HepG2 (cell line): ENCODE data around the gene GUCY1A1. TPM values are rescaled to one million over a fixed set of nuclear protein-coding genes. Genes with fewer than 3 reads are reported as not detected.

Experiments
- ATAC-seq: fragments of 200-7000 bp; cut with Tn5 transposase; 3 replicates; pipeline ENCODE4 v1.9.1; 2020; ENCODE audit warnings: mild to moderate bottlenecking, moderate library complexity
- BruUV-seq: library from RNA; stranded (reverse); fragments of 400-500 nt; replicated peaks from 2 replicates; lab custom pipeline; 2021; lab: Mats Ljungman, UMichigan
- CTCF ChIA-PET: fragments of 300-600 bp; formaldehyde crosslinking; extraction: SDS; loops from one replicate; lab custom pipeline; 2021; ENCODE audit warnings: low total read pairs, inconsistent platforms, low intra/inter-chr PET ratio; lab: Yijun Ruan, JAX
- POLR2A ChIA-PET: fragments of 350-600 bp; sonication (Branson Sonifier 250); formaldehyde crosslinking; loops from one replicate; lab custom pipeline; 2020; ENCODE audit warnings: antibody characterized with exemption, inconsistent platforms; lab: Yijun Ruan, JAX
- DNase-seq: peaks from one replicate; pipeline ENCODE4 v3.0.0-alpha.2; 2015; ENCODE audit warnings: low spot score
- FAIRE-seq: peaks from 3 replicates; lab custom pipeline; 2011; peaks lifted over from hg19 to GRCh38; lab: Jason Lieb, UNC
- H2AFZ ChIP-seq: one replicate; pipeline ENCODE4 v1.6.1; 2011; ENCODE audit warnings: low read length, inconsistent platforms
- H3K27ac ChIP-seq: fragments of 300-600 bp; 3 replicates; pipeline ENCODE4 v1.8.0; 2011; ENCODE audit warnings: mixed run types, mild to moderate bottlenecking, mixed read lengths, low read length, inconsistent platforms; ENCODE audit not compliant: insufficient read depth; ENCODE audit errors: extremely low read length
- H3K27me3 ChIP-seq, 2 experiments: fragments of 200-600 bp in 1 of 2; 2 replicates in 1 of 2; 3 replicates in 1 of 2; pipeline versions ENCODE4 v1.6.0 to v1.8.0; 2011; ENCODE audit warnings: low read length in 2 of 2, mild to moderate bottlenecking in 2 of 2, moderate library complexity in 2 of 2, inconsistent platforms in 1 of 2; ENCODE audit not compliant: insufficient read depth in 2 of 2, control insufficient read depth in 1 of 2
- H3K36me3 ChIP-seq, 2 experiments: fragments of 200-600 bp in 1 of 2; replicated peaks in 1 of 2; 2 replicates in 1 of 2; 3 replicates in 1 of 2; pipeline versions ENCODE4 v1.5.1 to v1.8.0; 2011; ENCODE audit warnings: low read length in 2 of 2, inconsistent platforms in 1 of 2; ENCODE audit not compliant: insufficient read depth in 2 of 2, control insufficient read depth in 1 of 2
- H3K4me1 ChIP-seq: 2 replicates; pipeline ENCODE4 v1.5.1; 2012; ENCODE audit warnings: low read length, inconsistent platforms; ENCODE audit not compliant: insufficient read depth
- H3K4me2 ChIP-seq: 2 replicates; pipeline ENCODE4 v1.6.0; 2011; ENCODE audit warnings: low read depth, low read length, inconsistent platforms
- H3K4me3 ChIP-seq, 3 experiments: fragments of 200-600 bp in 1 of 3; sonication (generic), shearing (Covaris generic) in 1 of 3; replicated peaks in 1 of 3; 2 replicates each; pipeline ENCODE4 v1.5.1; 2011 to 2016; ENCODE audit warnings: low read length in 3 of 3, inconsistent platforms in 2 of 3, low read depth in 2 of 3, mild to moderate bottlenecking in 2 of 3, control low read depth in 1 of 3, mixed read lengths in 1 of 3; ENCODE audit not compliant: insufficient read depth in 1 of 3
- H3K79me2 ChIP-seq: one replicate; pipeline ENCODE4 v1.6.1; 2011; ENCODE audit warnings: low read length, inconsistent platforms; ENCODE audit not compliant: insufficient read depth
- H3K9ac ChIP-seq: 2 replicates; pipeline ENCODE4 v1.6.0; 2011; ENCODE audit warnings: mild to moderate bottlenecking, low read depth, low read length, inconsistent platforms; ENCODE audit not compliant: insufficient read depth
- H3K9me3 ChIP-seq: 2 replicates; pipeline ENCODE4 v1.5.1; 2012; ENCODE audit warnings: mild to moderate bottlenecking, low read length
- H4K20me1 ChIP-seq: 2 replicates; pipeline ENCODE4 v1.6.0; 2011; ENCODE audit warnings: inconsistent platforms, mild to moderate bottlenecking, low read length, moderate library complexity; ENCODE audit not compliant: insufficient read depth
- ARID5B ChIP-seq: IDR thresholded peaks from 2 replicates; pipeline ENCODE4 v1.4.0; 2020; ENCODE audit warnings: mild to moderate bottlenecking, missing genetic modification reagents
- ATRX ChIP-seq: sonication (generic); formaldehyde crosslinking; IDR thresholded peaks from 2 replicates; pipeline ENCODE4 v1.4.0; 2020; ENCODE audit warnings: missing genetic modification reagents, borderline replicate concordance
- BCL6 ChIP-seq: IDR thresholded peaks from 2 replicates; pipeline ENCODE4 v1.6.1; 2016; ENCODE audit warnings: missing genetic modification reagents, missing compliant biosample characterization
- BHLHE40 ChIP-seq: IDR thresholded peaks from 2 replicates; pipeline ENCODE4 v1.6.1; 2011; ENCODE audit warnings: low read length, improper control_type of control experiment
- GATA4 ChIP-seq: sonication (generic); IDR thresholded peaks from 2 replicates; pipeline ENCODE4 v1.6.1; 2016; ENCODE audit warnings: antibody characterized with exemption, low read depth, borderline replicate concordance
- GTF2F1 ChIP-seq: fragments of 150-350 bp; IDR thresholded peaks from 2 replicates; pipeline ENCODE4 v1.6.1; 2014; ENCODE audit warnings: low read length
- MEF2D ChIP-seq: sonication (generic); formaldehyde crosslinking; IDR thresholded peaks from 2 replicates; pipeline ENCODE4 v1.5.1; 2020; ENCODE audit warnings: mild to moderate bottlenecking, missing genetic modification reagents
- MTF2 ChIP-seq: sonication (generic); formaldehyde crosslinking; IDR thresholded peaks from 2 replicates; pipeline ENCODE4 v1.5.0; 2020; ENCODE audit warnings: missing genetic modification reagents, borderline replicate concordance
- NCOR1 ChIP-seq: fragments of 200-600 bp; sonication (generic); IDR thresholded peaks from 2 replicates; pipeline ENCODE4 v1.7.0; 2017; ENCODE audit warnings: antibody characterized with exemption, low read length, borderline replicate concordance
- NFIC ChIP-seq: IDR thresholded peaks from 2 replicates; pipeline ENCODE4 v1.6.1; 2012; ENCODE audit warnings: mild to moderate bottlenecking, low read length, inconsistent platforms
- NRL ChIP-seq: sonication (generic); formaldehyde crosslinking; IDR thresholded peaks from 2 replicates; pipeline ENCODE4 v1.5.0; 2020; ENCODE audit warnings: missing genetic modification reagents, mild to moderate bottlenecking, moderate library complexity, borderline replicate concordance
- PAX8 ChIP-seq: sonication (generic); formaldehyde crosslinking; IDR thresholded peaks from 2 replicates; pipeline ENCODE4 v1.8.0; 2022; ENCODE audit warnings: mild to moderate bottlenecking, missing genetic modification reagents, borderline replicate concordance
- RXRA ChIP-seq: sonication (generic); formaldehyde crosslinking; IDR thresholded peaks from 2 replicates; pipeline ENCODE4 v1.5.1; 2020; ENCODE audit warnings: missing genetic modification reagents
- SCMH1 ChIP-seq: sonication (generic); formaldehyde crosslinking; IDR thresholded peaks from 2 replicates; pipeline ENCODE4 v1.9.0; 2021; ENCODE audit warnings: missing genetic modification reagents, mild to moderate bottlenecking, borderline replicate concordance
- STAT5B ChIP-seq: sonication (generic); formaldehyde crosslinking; IDR thresholded peaks from 2 replicates; pipeline ENCODE4 v1.4.0; 2020; ENCODE audit warnings: missing genetic modification reagents
- TAF1 ChIP-seq: sonication (generic); formaldehyde crosslinking; IDR thresholded peaks from 2 replicates; pipeline ENCODE4 v1.4.0; 2020; ENCODE audit warnings: missing genetic modification reagents
- XBP1 ChIP-seq: sonication (generic); formaldehyde crosslinking; IDR thresholded peaks from 2 replicates; pipeline ENCODE4 v1.5.0; 2020; ENCODE audit warnings: missing genetic modification reagents
- ZEB1 ChIP-seq: IDR thresholded peaks from 2 replicates; pipeline ENCODE4 v1.6.1; 2012; ENCODE audit warnings: mild to moderate bottlenecking, low read depth, inconsistent platforms; ENCODE audit not compliant: insufficient replicate concordance
- ZNF251 ChIP-seq: sonication (generic); formaldehyde crosslinking; IDR thresholded peaks from 2 replicates; pipeline ENCODE4 v1.9.0; 2021; ENCODE audit warnings: mild to moderate bottlenecking, missing genetic modification reagents
- ZNF564 ChIP-seq: sonication (generic); formaldehyde crosslinking; IDR thresholded peaks from 2 replicates; pipeline ENCODE4 v1.8.1; 2023; ENCODE audit warnings: mild to moderate bottlenecking, missing genetic modification reagents
- WGBS: methylation state at CpG from one replicate; pipeline ENCODE4 v1.1.6; 2017; ENCODE audit warnings: low lambda C conversion rate; 5-methylcytosine and 5-hydroxymethylcytosine counted together
- in situ Hi-C: cut with HindIII; loops from 2 replicates; pipeline ENCODE4 v1.10.0; 2017; ENCODE audit warnings: low pct_unique_long_range_greater_than_20kb; ENCODE audit not compliant: extremely low pct_ligation_motif_present
- intact Hi-C: fragments of 100-400 bp; cut with micrococcal nuclease; formaldehyde crosslinking; loops from one replicate; pipeline ENCODE4 v1.10.0; 2022; ENCODE audit not compliant: unreplicated experiment
- polyA plus RNA-seq, 8 experiments: library from polyadenylated mRNA; depleted of rRNA in 3 of 8; stranded (reverse) in 7 of 8; unstranded in 1 of 8; fragments of >200 nt; fragmentation: Illumina TruSeq in 4 of 8; extraction: Trizol in 4 of 8; gene quantifications; 2 replicates each; pipeline versions ENCODE4 v1.2.1 to v1.2.3, GENCODE V29; 2011 to 2016; ENCODE audit warnings: low read depth in 4 of 8, missing spikeins in 1 of 8, mixed read lengths in 1 of 8; ENCODE audit not compliant: insufficient read depth in 1 of 8
- total RNA-seq, 5 experiments: library from RNA; depleted of rRNA; stranded (reverse); fragments of >200 nt; fragmentation: Illumina TruSeq; extraction: Trizol; gene quantifications; 2 replicates each; pipeline ENCODE4 v1.2.3, GENCODE V29; 2016; ENCODE audit warnings: low read depth in 1 of 5
- TF ChIP-seq, protein P1 (sequence below): sonication (generic); formaldehyde crosslinking; IDR thresholded peaks from 2 replicates; pipeline ENCODE4 v1.8.0; 2023; ENCODE audit warnings: mild to moderate bottlenecking, missing genetic modification reagents

Gene GUCY1A1
- total and polyA plus RNA-seq, 2 of the 13 experiments (the other 11 are each of a cell fraction or from before 2014, with no cell fraction given) = not detected

- intact Hi-C loops = no loop called here
- Histone ChIP-seq H2AFZ (no peak overlapping the region), H3K9me3 (no peaks in the 10 kb centered on the region)
These were observed 23.6 kb upstream of the GUCY1A1 start for GRCh38 chr4:155643087-155643486.

DNA sequence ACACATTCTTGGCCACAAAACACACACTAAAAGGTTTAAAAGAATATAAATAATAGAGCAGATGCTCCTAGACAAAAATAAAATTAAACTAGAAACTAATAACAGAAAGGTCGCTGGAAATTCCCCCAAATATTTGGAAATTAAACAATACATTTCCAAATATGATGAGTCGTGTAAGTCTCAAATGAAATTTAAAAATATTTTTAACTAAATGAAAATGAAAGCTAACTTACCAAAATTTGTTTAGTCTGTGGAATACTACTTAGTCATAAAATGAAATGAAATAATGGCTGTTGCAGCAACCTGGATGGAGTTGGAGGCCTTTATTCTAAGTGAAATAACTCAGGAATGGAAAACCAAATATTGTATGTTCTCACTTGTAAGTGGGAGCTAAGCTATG is 20.6 kb upstream of the GUCY1A1 start:
- BruUV-seq = no TSS peak
- POLR2A ChIA-PET = no interaction called here
- CTCF ChIA-PET = no interaction called here
- H3K4me3 ChIP-seq = no peak overlapping the region
- no peaks in the 10 kb centered on the region for H3K9me3 ChIP-seq
- no peak for ATAC-seq
- H3K27ac ChIP-seq = no peak overlapping the region
- no peak for FAIRE-seq
- intact Hi-C loops (no loop called here), in situ Hi-C loops (no loop called here)
- TF ChIP-seq TAF1 (no peak), NCOR1 (no peak), BHLHE40 (no peak), BCL6 (CRISPR knock-in tag) (no peak), SCMH1 (CRISPR knock-in tag) (no peak), ZNF251 (CRISPR knock-in tag) (no peak), GATA4 (no peak), ARID5B (CRISPR knock-in tag) (no peak), RXRA (CRISPR knock-in tag) (no peak), STAT5B (CRISPR knock-in tag) (no peak), GTF2F1 (no peak)
- no peaks in the 10 kb centered on the region for H3K27me3 ChIP-seq
- H3K4me1 ChIP-seq = no peaks in the 10 kb centered on the region
- DNase-seq = no peak
- WGBS = 2% methylated on average over 2 of the region's 2 CpGs
- H3K79me2 ChIP-seq = no peaks in the 10 kb centered on the region
- no peak overlapping the region for H3K4me2 ChIP-seq
- no peak overlapping the region for H3K9ac ChIP-seq
- H3K36me3 ChIP-seq = no peaks in the 10 kb centered on the region
- H4K20me1 ChIP-seq = no peaks in the 10 kb centered on the region
- no peak overlapping the region for H2AFZ ChIP-seq

More at GRCh38 chr4:155643087-155643486, 23.6 kb upstream of the GUCY1A1 start:
- ChIA-PET CTCF (no interaction called here), POLR2A (no interaction called here)
- in situ Hi-C loops = no loop called here
- Histone ChIP-seq H3K79me2 (no peaks in the 10 kb centered on the region), H4K20me1 (no peaks in the 10 kb centered on the region), H3K4me1 (no peaks in the 10 kb centered on the region), H3K9ac (no peak overlapping the region), H3K27me3 (no peaks in the 10 kb centered on the region), H3K4me3 (no peak overlapping the region), H3K4me2 (no peak overlapping the region), H3K36me3 (no peaks in the 10 kb centered on the region), H3K27ac (no peak overlapping the region)
- no peak for ATAC-seq
- WGBS = 0% methylated on average over 1 of the region's 1 CpG
- no peak for DNase-seq
- BruUV-seq = no TSS peak
- no peak for TF ChIP-seq ZEB1
- no peak for TF ChIP-seq MTF2
- TF ChIP-seq MEF2D (CRISPR knock-in tag) = no peak
- TF ChIP-seq PAX8 (CRISPR knock-in tag) = no peak
- TF ChIP-seq XBP1 (CRISPR knock-in tag) = no peak
- TF ChIP-seq ZNF564 (CRISPR knock-in tag) = no peak
- TF ChIP-seq, protein P1, sequence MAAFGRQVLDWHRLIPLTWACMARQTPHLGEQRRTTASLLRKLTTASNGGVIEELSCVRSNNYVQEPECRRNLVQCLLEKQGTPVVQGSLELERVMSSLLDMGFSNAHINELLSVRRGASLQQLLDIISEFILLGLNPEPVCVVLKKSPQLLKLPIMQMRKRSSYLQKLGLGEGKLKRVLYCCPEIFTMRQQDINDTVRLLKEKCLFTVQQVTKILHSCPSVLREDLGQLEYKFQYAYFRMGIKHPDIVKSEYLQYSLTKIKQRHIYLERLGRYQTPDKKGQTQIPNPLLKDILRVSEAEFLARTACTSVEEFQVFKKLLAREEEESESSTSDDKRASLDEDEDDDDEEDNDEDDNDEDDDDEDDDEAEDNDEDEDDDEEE (CRISPR knock-in tag) = no peak
- no peak for TF ChIP-seq ATRX (CRISPR knock-in tag)
- TF ChIP-seq NRL (CRISPR knock-in tag) = no peak
- TF ChIP-seq NFIC = no peak
- FAIRE-seq = no peak
